Amniotic epithelial cell (primary cell): ENCODE data around the gene ATRN.

Experiments
- DNase-seq: peaks from one replicate; pipeline ENCODE4 v3.0.0-alpha.2; 2010; ENCODE audit warnings: low read depth

The ATRN gene

GRCh38 chr20:3696745-3697587 is 226.1 kb downstream of the ATRN start:
- no peak for DNase-seq

GRCh38 chr20:3697588-3698305 is 226.9 kb downstream of the ATRN start:
- no peak for DNase-seq

- no peak for DNase-seq
Measured at GRCh38 chr20:3698591-3699001, 227.8 kb downstream of the ATRN start.

GRCh38 chr20:3699037-3699436 is 228.2 kb downstream of the ATRN start:
- DNase-seq, result no peak
